ENCODE results near the gene TMC7.

The TMC7 gene

DNA sequence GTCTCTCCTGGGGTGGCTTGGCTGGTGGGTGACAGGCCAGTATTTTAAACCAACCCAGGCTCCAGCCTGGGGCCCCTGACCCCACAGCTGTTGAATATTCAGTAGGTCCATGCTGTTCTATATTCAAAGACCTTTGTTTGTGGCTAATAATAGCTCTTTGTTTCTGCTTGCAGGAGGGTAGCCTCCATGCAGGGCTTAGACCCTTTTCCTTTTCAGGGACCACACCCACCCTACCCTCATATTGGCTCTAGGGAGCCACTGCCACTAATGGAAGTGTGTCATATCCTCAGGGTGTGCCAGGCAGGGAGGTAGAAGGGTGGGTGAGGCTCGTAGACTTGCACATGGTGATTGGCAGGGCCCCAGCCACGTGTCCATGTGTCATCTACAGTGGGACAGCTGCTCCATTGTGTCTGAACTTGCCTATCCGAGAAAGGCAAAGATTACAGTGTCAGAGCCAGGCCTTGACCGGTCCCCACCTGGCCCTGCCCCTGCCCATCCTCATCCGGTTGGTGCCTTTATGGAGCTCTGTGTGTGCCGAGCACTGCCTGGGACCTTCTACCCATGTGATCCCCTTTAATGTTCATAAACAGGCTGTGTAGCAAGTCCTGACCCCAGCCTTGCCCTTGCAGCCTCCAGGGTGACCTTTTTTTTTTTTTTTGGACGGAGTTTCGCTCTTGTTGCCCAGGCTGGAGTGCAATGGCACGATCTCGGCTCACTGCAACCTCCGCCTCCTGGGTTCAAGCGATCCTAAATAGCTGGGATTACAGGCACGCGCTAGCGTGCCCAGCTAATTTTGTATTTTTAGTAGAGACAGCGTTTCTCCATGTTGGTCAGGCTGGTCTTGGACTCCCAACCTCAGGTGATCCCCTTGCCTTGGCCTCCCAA is 22.1 kb downstream of the TMC7 start:
- H3K4me3 ChIP-seq (ENCODE audit: low read depth, low read length), result no peak overlapping the region
- no peak for TF ChIP-seq CTCF (IDR thresholded peaks at IDR 0.05; ENCODE audit: borderline replicate concordance, insufficient read depth, low read depth, low read length)

GRCh38 chr16:19006446-19007315 is 22.9 kb downstream of the TMC7 start:
- no peak overlapping the region for H3K4me3 ChIP-seq (ENCODE audit: low read depth, low read length)
- no peak for TF ChIP-seq CTCF (IDR thresholded peaks at IDR 0.05; ENCODE audit: borderline replicate concordance, insufficient read depth, low read depth, low read length)

- H3K4me3 ChIP-seq (ENCODE audit: low read depth, low read length), result no peak overlapping the region
- TF ChIP-seq CTCF (IDR thresholded peaks at IDR 0.05; ENCODE audit: borderline replicate concordance, insufficient read depth, low read depth, low read length), result no peak
Measured at GRCh38 chr16:19008245-19009169, 24.8 kb downstream of the TMC7 start.

DNA sequence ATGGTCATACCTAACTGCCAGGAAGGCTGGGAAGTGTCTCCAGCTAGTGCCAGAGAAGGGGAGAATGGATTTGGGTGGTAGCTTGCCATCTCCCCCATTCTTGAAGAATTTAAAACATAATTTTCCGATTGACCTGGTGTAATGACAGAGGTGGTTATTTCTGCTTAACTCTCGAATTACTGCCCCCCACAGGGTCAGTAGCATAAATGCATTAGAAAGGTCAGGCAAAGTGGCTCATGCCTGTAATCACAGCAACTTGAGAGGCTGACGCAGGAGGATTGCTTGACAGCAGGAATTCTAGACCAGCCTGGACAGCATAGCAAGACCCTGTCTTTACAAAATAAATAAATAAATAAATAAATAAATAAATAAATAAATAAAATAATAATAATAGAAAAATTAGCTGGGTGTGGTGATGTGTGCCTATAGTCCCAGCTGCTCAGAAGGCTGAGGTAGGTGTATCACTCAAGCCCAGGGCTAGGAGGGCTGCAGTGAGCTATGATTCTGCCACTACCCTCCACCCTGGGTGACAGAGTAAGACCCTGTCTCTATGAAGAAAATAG is 27.5 kb downstream of the TMC7 start:
- H3K4me3 ChIP-seq (ENCODE audit: low read depth, low read length), result no peak overlapping the region
- no peak for TF ChIP-seq CTCF (IDR thresholded peaks at IDR 0.05; ENCODE audit: borderline replicate concordance, insufficient read depth, low read depth, low read length)

GRCh38 chr16:19014461-19014860 is 30.7 kb downstream of the TMC7 start:
- TF ChIP-seq CTCF (IDR thresholded peaks at IDR 0.05; ENCODE audit: borderline replicate concordance, insufficient read depth, low read depth, low read length), result no peak
- no peak overlapping the region for H3K4me3 ChIP-seq (ENCODE audit: low read depth, low read length)

DNA sequence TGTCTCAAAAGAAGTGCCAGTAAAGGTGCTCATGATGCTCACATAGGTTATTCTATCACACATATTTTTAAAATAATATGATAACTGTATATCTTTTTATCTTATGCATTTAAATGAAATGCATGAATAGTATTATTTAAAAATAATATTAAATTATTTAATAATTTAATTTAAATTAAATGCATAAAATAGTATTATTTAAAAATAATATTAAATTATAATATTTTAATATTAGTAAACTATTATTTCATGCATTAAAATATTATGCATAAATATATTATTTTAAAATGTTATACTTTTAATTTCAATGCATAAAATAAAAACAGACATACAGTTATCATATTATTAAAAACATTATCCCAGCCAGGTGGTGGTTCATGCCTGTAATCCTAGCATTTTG is 33.4 kb downstream of the TMC7 start:
- no peak for TF ChIP-seq CTCF (IDR thresholded peaks at IDR 0.05; ENCODE audit: borderline replicate concordance, insufficient read depth, low read depth, low read length)
- no peak overlapping the region for H3K4me3 ChIP-seq (ENCODE audit: low read depth, low read length)
